ENCODE measurements around the gene DAZAP2. TPM values are rescaled to one million over a fixed set of nuclear protein-coding genes. Genes with fewer than 3 reads are reported as not detected.
"Not testable (repeated sequence)": the region's sequence is repeated elsewhere in the genome, so short reads cannot be mapped to it uniquely, and the experiment has no call there.

The DAZAP2 gene
- total and polyA plus RNA-seq, 2 of the 4 experiments (the other 2 are of a cell fraction): 62.2 to 202 TPM

GRCh38 chr12:51291603-51292513 is 53.2 kb downstream of the DAZAP2 start:
- H2AK5ac ChIP-seq (ENCODE audit: low read depth, low read length); H3K4ac ChIP-seq (ENCODE audit: low read depth, low read length); DNase-seq; H4K20me1 ChIP-seq (ENCODE audit: insufficient read depth, low read length); H3K36me3 ChIP-seq (ENCODE audit: control insufficient read depth, insufficient read depth, low read length); H3K4me1 ChIP-seq (ENCODE audit: control insufficient read depth, insufficient read depth, low read length); H2AK9ac ChIP-seq (replicated peaks; ENCODE audit: low read depth, low read length, poor library complexity); H3K18ac ChIP-seq (ENCODE audit: low read depth, low read length); H3K79me1 ChIP-seq (ENCODE audit: low read depth in 1 of 2, low read length in 2 of 2); H3K9me1 ChIP-seq (ENCODE audit: insufficient read depth, low read length); H2BK5ac ChIP-seq (ENCODE audit: low read depth, low read length, poor library complexity, severe bottlenecking); H2BK20ac ChIP-seq (ENCODE audit: low read depth, low read length); H4K8ac ChIP-seq (ENCODE audit: low read depth in 2 of 2, low read length in 2 of 2); H3K4me2 ChIP-seq (ENCODE audit: low read depth, low read length); H4K91ac ChIP-seq (ENCODE audit: insufficient read depth, low read depth, low read length); in situ Hi-C loops (cut with MboI; ENCODE audit: low sequenced_read_pairs); H2BK15ac ChIP-seq (ENCODE audit: low read depth, low read length); ATAC-seq (ENCODE audit: low read depth); H3K56ac ChIP-seq (ENCODE audit: extremely low read depth, insufficient read depth, low read length); H4K5ac ChIP-seq (ENCODE audit: low read depth, low read length); H2AFZ ChIP-seq (replicated peaks; ENCODE audit: low read length, poor library complexity); H3K9me3 ChIP-seq (ENCODE audit: control insufficient read depth, insufficient read depth, low read length); H3K23ac ChIP-seq (ENCODE audit: low read depth, low read length); H3K27me3 ChIP-seq (ENCODE audit: control insufficient read depth, insufficient read depth, low read length); H3K14ac ChIP-seq (replicated peaks; ENCODE audit: low read depth, low read length); H2BK120ac ChIP-seq (ENCODE audit: low read depth, low read length); H3K4me3 ChIP-seq (ENCODE audit: insufficient read depth, low read depth, low read length); POLR2A ChIA-PET (ENCODE audit: unreplicated experiment); H3K9ac ChIP-seq (ENCODE audit: low read depth, low read length); H3K27ac ChIP-seq (ENCODE audit: insufficient read depth, low read length); BruUV-seq (replicated peaks); CTCF ChIA-PET; dilution Hi-C loops (cut with HindIII; ENCODE audit: low sequenced_read_pairs, unreplicated experiment); intact Hi-C loops (cut with micrococcal nuclease): not testable (repeated sequence)
- no CpG with 5 or more reads among the region's 9 CpGs for WGBS, 2 experiments (ENCODE audit: extremely low coverage in 2 of 2, insufficient read length in 1 of 2)

Other genes starting within 250 kb of the DAZAP2 start
- gene SLC11A2, start 212.4 kb upstream of the DAZAP2 start, total RNA-seq (2012; rRNA removed): 45.3 and 48.3 TPM in 2 replicates
- gene SLC11A2, start 212.4 kb upstream of the DAZAP2 start, polyA plus RNA-seq (2012; rRNA removed): 21.9 and 28.0 TPM in 2 replicates
- 16.7 and 27.6 TPM in 2 replicates for gene LETMD1, start 190.5 kb upstream of the DAZAP2 start, total RNA-seq (2012; rRNA removed)
- gene LETMD1, start 190.5 kb upstream of the DAZAP2 start, polyA plus RNA-seq (2012; rRNA removed): 27.0 and 40.1 TPM in 2 replicates
- 14.0 and 16.7 TPM in 2 replicates for gene CSRNP2, start 155.2 kb upstream of the DAZAP2 start, total RNA-seq (2012; rRNA removed)
- 21.7 and 22.2 TPM in 2 replicates for gene CSRNP2, start 155.2 kb upstream of the DAZAP2 start, polyA plus RNA-seq (2012; rRNA removed)
- gene TFCP2, start 65.7 kb upstream of the DAZAP2 start, total RNA-seq (2012; rRNA removed): 10.0 and 13.3 TPM in 2 replicates
- 13.8 and 15.4 TPM in 2 replicates for gene TFCP2, start 65.7 kb upstream of the DAZAP2 start, polyA plus RNA-seq (2012; rRNA removed)
- gene POU6F1, start 20.8 kb upstream of the DAZAP2 start, total RNA-seq (2012; rRNA removed): 0.90 and 1.9 TPM in 2 replicates
- 3.6 and 4.3 TPM in 2 replicates for gene POU6F1, start 20.8 kb upstream of the DAZAP2 start, polyA plus RNA-seq (2012; rRNA removed)
- gene SMAGP, start 31.6 kb downstream of the DAZAP2 start, total RNA-seq (2012; rRNA removed): 12.2 and 15.6 TPM in 2 replicates
- 35.8 and 42.7 TPM in 2 replicates for gene SMAGP, start 31.6 kb downstream of the DAZAP2 start, polyA plus RNA-seq (2012; rRNA removed)
- gene BIN2, start 85.3 kb downstream of the DAZAP2 start, total RNA-seq (2012; rRNA removed): not detected in 2 replicates
- gene BIN2, start 85.3 kb downstream of the DAZAP2 start, polyA plus RNA-seq (2012; rRNA removed): not detected in 2 replicates
- gene CELA1, start 107.9 kb downstream of the DAZAP2 start, total RNA-seq (2012; rRNA removed): not detected in 2 replicates
- not detected in 2 replicates for gene CELA1, start 107.9 kb downstream of the DAZAP2 start, polyA plus RNA-seq (2012; rRNA removed)
- gene GALNT6, start 152.6 kb downstream of the DAZAP2 start, total RNA-seq (2012; rRNA removed): 21.4 and 23.7 TPM in 2 replicates
- 16.4 and 17.1 TPM in 2 replicates for gene GALNT6, start 152.6 kb downstream of the DAZAP2 start, polyA plus RNA-seq (2012; rRNA removed)
- gene SLC4A8, start 186.0 kb downstream of the DAZAP2 start, total RNA-seq (2012; rRNA removed): 4.4 and 5.2 TPM in 2 replicates
- gene SLC4A8, start 186.0 kb downstream of the DAZAP2 start, polyA plus RNA-seq (2012; rRNA removed): 3.1 and 3.2 TPM in 2 replicates